GM19395 (cell line): ENCODE data around the gene RAB26.
"Not testable (repeated sequence)": the region's sequence is repeated elsewhere in the genome, so short reads cannot be mapped to it uniquely, and the experiment has no call there.

Experiments used
- ATAC-seq: cut with Tn5 transposase; IDR thresholded peaks from one replicate; pipeline ENCODE4 v1.9.1; 2021; ENCODE audit warnings: mild to moderate bottlenecking, moderate library complexity; ENCODE audit not compliant: unreplicated experiment

RAB26 gene

DNA sequence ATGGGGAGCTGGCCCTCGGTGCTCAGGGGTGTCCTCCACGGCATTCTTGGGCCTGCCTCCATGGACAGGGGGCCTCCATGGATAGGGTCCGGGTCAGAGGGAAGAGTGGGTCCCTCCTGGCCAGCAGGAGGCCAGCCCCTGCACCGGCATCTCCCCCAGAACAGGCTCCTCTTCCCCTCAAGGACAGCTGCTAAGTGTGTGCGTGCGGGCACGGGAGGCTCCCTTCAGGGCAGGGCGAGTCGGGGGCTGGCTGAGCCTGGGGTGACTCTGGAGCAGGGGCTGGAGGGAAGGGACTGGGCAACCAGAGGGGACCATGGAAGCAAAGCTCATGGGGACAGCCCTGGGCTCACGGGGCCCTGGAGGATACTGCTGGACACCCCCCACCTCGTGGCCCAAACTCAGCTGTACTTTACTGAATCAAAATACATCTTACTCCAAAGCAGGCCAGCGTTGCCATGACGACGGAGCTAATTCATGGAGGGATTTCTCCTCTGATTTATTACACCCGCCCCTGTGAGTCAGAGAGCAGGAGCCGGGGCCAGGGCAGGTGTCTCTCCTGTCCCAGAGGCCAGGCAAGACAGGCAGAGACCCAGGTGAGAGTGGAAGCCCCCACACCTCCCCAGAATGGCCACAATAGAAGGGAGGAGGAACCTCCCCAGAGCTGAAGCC is 45.9 kb downstream of the RAB26 start:
- no peak for ATAC-seq

DNA sequence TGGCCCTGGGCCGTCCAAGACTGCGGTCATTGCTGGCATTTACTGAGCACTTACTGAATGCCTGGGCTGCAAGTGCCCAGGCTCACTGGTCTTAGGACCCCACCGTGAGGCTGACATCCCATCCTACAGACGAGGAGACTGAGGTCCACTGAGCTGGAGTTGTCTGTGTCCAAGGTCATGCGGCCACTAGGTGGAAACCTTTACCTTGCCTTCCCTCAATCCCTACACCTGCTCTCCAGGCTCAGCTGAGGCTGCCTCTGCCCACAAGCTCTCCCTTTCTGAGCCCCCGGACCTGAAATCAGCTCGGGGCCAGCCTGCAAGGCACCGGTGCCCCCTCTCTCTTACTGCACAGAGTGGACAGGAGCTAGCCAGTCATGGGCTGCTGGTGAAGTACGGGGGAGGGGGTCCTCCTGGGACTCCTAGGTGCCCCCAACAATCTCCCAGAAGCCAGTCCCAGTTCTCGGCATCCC is 46.5 kb downstream of the RAB26 start:
- no peak for ATAC-seq

DNA sequence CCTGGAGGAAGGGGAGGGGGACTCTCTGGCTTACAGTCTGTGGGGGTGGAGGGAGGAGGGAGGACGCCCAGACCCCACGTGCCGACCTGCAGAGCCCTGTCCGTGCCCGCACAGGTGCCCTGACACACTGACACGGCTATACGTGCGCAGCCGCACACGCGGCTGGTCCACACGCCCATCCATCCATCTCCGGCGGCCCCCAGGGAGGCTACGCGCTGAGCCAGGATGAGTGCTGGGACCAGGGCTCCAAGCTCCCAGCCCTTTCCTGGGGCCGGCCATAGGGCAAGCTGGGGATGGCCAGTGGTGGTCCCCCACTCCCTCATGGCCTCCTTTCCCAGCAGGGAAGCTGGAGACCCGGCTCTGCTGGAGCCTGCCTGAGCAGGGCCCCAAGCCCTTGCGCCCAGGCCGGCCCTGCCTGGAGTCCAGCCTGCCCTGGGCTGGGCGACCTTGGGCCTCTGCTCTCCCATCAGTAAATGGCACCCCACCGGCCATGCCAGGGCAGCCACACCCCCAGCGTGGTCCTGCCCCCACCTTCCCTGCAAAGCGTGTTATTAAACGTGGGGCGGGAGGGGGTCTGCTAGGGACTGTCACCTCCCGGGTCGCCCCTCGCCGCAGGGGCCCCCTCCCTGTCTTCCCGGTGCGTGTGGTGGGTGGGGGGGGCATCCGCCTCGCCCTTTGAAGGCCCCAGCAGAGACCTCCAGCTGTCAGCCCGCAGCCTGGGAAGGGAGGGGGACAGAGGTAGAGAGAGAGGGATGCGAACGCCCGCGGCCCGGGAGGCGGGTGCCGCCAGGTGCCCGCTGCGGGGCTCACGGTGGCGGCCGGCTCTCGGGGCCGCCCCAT is 47.1 kb downstream of the RAB26 start:
- ATAC-seq: no peak

DNA sequence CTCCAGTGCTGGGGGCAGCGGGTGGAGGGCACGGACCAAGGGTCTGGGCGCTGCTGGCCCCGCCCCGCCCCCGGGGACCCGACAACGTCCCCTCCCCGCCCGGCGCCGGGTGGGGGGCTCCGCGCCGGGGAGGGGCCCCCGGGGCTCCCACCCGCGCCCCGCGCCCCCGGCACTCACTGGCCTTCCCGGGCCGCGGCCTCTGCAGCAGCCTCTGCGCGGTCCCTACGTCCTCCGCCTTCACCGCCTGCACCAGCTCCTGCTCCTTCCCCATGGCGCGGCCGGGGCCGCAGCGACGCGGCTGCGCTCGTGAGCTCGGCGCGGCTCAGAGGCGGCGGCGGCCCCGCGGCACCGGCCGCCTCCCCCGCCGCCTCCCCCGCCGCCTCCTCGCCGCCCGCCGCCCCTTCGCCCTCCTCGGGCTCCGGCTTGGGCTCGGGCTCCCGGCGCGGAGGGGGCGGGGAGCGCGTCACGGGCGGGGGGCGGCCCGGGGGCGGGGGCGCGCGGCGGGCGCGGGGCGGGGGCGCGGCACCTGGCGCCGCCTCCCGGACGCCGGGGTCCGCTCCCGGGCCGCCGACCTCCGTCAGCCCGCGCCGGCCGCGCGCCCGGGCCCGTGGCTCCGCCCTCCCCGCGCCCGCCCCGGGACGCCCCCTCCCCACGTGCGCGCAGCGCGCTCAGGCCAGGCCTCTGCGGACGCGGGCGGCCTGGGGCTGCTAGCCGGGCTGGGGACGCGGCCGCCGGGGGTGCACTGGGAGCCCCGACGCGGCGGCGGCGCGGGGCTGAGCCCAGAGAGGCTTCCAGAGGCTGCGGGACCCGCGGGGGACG is 47.9 kb downstream of the RAB26 start, which contains the start of gene CASKIN1:
CASKIN1 (minus strand) TSS at position 444 of the 819 bp plus-strand sequence; CDS start at position 271, 173 bp downstream.
- ATAC-seq: no peak

DNA sequence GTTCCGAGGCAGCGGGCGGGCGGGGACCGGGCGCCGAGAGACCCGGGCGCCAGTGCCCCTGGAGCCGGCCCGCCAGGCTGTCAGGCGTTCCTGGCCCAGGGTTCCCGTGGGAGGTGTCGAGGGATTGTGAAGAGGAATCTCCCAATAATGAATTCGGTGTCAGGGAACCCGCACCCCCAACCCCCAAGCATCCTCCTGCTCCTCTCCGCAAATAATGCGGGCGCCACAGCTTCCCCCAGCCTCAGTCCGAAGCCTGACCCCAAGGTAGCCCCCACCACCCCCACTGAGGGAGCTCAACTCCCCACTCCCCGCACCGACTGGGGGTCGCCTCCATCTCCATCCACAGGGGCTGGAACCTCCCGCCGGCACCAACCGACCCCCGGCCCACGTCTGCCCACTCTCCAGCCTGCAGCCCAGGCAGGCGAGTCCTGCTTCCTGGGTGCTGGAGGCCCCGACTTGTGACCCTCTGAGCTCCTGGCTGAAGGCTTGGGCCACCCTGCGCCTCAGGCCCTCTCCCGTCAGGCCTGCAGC is 48.6 kb downstream of the RAB26 start:
- no peak for ATAC-seq

DNA sequence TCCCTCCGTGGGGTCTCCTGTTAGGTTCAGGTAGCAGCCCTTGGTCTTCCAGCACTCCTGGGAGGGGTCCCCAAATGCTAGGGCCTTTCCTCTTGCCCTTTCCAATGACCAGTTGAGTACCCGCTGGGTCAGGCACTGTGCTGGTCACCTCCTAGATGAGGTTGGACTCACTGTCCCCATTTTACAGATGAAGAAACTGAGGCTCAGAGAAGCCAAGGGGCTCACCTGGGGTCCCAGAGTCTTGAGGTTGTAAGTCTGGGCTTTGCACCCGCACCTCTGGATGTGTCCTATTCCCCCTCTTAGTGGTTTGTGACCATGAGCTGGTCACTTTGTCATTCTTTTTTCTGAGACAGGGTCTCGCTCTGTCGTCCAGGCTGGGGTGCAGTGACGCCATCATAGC is 49.3 kb downstream of the RAB26 start:
- ATAC-seq: no peak

DNA sequence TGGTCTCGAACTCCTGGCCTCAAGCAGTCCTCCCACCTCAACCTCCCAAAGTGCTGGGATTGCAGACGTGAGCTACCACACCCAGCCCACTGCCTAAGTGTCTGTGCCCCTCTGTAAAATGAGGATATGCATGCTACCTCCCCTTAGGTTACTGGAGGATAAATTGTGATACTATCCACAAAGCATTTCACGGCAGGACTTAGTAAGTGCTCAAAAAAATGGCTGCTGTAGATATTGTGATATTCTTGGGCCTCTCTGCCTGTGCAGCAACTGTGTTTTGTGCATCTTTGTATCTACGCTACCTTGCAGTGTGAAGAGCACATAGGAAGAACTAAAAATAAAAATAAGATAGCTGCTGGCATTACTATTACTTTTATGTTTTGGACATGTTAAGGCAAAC is 49.9 kb downstream of the RAB26 start:
- no peak for ATAC-seq

DNA sequence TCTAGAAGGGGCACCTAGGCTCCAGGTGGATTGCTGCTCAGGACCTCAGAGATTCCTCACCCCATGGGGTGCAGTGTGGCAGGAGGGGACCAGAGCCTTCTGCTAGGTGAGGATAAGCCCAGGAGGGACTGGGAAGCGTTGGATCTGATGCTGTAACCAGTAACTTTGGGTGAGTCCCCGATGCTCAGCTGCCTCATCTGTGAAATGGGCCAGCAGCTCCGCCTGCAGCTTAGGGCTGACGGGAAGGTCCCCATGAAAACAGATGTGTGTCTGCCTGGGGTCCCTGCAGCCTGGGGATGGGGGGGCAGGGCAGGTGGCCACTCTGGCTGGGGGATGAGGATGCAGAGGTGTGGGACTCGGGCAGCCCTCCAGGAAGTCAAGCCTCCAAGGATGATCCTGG is 50.7 kb downstream of the RAB26 start:
- ATAC-seq: no peak

DNA sequence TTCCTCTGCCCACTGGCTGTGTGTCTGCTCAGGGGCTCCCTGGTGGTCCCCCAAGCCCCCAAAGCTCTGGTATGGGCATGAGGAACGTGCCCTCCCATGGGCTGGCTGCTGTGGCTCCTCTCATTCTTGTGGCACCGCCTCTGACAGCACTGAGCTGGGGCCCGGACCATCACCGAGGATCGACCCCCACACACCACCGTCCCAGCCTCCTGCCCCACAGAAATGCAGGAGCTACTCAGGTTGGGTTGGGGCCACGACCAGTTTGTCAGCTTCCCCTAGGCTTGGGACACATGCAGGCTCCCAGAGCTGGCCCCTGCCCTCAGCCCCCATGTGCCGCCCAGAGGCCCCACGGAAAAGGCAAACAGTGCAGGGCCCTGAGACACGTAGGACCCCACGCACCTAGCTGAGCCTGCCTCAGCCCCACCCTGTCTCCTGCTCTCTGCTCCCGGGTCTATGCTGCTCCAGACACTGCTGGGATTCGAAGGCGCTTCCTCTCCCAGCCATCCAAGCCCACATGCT is 51.3 kb downstream of the RAB26 start:
- ATAC-seq: no peak

DNA sequence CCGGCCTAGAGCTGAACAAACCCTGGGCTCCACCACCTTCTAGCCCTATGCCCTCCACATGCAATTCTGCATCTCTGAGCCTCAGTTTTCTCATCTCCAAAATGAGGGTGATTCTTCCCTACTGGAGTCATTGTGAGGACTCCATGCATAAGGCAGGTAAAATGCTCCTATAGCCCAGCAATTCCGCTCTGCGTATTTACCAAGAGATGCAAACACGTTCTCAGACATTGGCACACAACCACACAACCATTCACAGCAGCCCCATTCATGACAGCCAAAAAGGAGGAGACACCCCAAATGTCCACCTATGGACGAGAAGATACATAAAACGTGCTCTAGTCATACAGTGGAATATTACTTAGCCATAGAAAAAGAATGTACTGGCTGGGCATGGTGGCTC is 51.9 kb downstream of the RAB26 start:
- ATAC-seq: no peak

DNA sequence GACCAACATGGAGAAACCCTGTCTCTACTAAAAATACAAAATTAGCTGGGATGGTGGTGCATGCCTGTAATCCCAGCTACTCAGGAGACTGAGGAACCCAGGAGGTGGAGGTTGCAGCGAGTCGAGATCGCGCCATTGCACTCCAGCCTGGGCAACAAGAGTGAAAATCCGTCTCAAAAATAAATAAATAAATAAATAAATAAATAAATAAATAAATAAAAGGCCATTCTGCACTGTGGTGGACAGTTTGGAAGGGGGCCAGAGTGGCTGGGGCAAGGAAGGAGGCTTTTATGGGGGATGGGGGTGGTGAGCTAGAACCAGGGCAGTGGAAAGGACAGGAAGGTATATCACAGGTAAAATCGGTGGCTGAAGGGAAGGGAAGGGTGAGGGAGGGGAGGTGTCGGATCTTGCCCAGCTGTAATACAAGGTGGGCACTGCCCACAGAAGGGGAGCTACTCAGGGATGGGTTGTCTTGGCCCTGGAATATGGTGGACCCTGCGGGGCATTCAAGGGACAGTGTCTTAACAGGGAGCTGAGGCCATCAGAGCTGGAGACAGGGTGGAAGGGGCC is 54.8 kb downstream of the RAB26 start:
- not testable (repeated sequence) for ATAC-seq
